GM23338 (cell line): Measurements from ENCODE around the gene SESN2. TPM values are rescaled to one million over a fixed set of nuclear protein-coding genes. Genes with fewer than 3 reads are reported as not detected.

Experiments
- ATAC-seq: fragments of 200-7000 bp; cut with Tn5 transposase; 3 replicates; pipeline ENCODE4 v1.9.1; 2020
- DNase-seq: peaks from one replicate; pipeline ENCODE4 v3.0.0-alpha.2; 2015; ENCODE audit warnings: low spot score
- H2AFZ ChIP-seq: fragments of 200-600 bp; sonication (generic); 2 replicates; pipeline ENCODE4 v1.8.0; 2016; ENCODE audit warnings: antibody characterized with exemption, mild to moderate bottlenecking, moderate library complexity
- H3F3A ChIP-seq: fragments of 200-600 bp; sonication (generic); replicated peaks from 2 replicates; pipeline ENCODE4 v1.8.0; 2017; ENCODE audit warnings: antibody characterized with exemption, mixed run types, low read depth
- H3K27ac ChIP-seq: fragments of 200-600 bp; sonication (generic); 2 replicates; pipeline ENCODE4 v1.6.1; 2016; ENCODE audit warnings: low read depth
- H3K27me3 ChIP-seq: fragments of 200-600 bp; sonication (generic); 2 replicates; pipeline ENCODE4 v1.8.0; 2016; ENCODE audit warnings: mild to moderate bottlenecking, mixed run types, moderate library complexity; ENCODE audit not compliant: insufficient read depth
- H3K36me3 ChIP-seq: fragments of 200-600 bp; sonication (generic); 2 replicates; pipeline ENCODE4 v1.8.0; 2016; ENCODE audit warnings: mild to moderate bottlenecking; ENCODE audit not compliant: insufficient read depth
- H3K4me1 ChIP-seq: fragments of 200-600 bp; sonication (generic); 2 replicates; pipeline ENCODE4 v1.8.0; 2016; ENCODE audit warnings: mild to moderate bottlenecking, moderate library complexity; ENCODE audit not compliant: insufficient read depth
- H3K4me2 ChIP-seq: fragments of 200-600 bp; sonication (generic); 2 replicates; pipeline ENCODE4 v1.7.1; 2017; ENCODE audit warnings: mixed run types
- H3K4me3 ChIP-seq: fragments of 200-600 bp; sonication (generic); 2 replicates; pipeline ENCODE4 v1.6.1; 2016; ENCODE audit warnings: mixed run types
- H3K79me2 ChIP-seq: fragments of 200-600 bp; sonication (generic); replicated peaks from 2 replicates; pipeline ENCODE4 v1.8.0; 2017; ENCODE audit warnings: mild to moderate bottlenecking; ENCODE audit not compliant: insufficient read depth
- H3K9me2 ChIP-seq: fragments of 200-600 bp; sonication (generic); 2 replicates; pipeline ENCODE4 v1.8.0; 2017; ENCODE audit not compliant: insufficient read depth
- H4K20me1 ChIP-seq: fragments of 200-600 bp; sonication (generic); replicated peaks from 2 replicates; pipeline ENCODE4 v1.8.0; 2017; ENCODE audit warnings: mild to moderate bottlenecking; ENCODE audit not compliant: insufficient read depth
- H3K27ac Mint-ChIP-seq: 2 replicates; pipeline ENCODE4 v1.8.0; 2020; ENCODE audit warnings: inconsistent platforms, mild to moderate bottlenecking, moderate library complexity, mixed read lengths
- H3K27me3 Mint-ChIP-seq: 3 replicates; pipeline ENCODE4 v1.8.0; 2022; ENCODE audit warnings: low read depth, mild to moderate bottlenecking, moderate library complexity, mixed read lengths, inconsistent platforms; ENCODE audit not compliant: insufficient read depth, poor library complexity
- H3K36me3 Mint-ChIP-seq: 3 replicates; pipeline ENCODE4 v1.8.0; 2021; ENCODE audit warnings: low read depth, mild to moderate bottlenecking, inconsistent platforms, moderate library complexity, mixed read lengths
- H3K4me1 Mint-ChIP-seq: 3 replicates; pipeline ENCODE4 v1.8.0; 2020; ENCODE audit warnings: mild to moderate bottlenecking, inconsistent platforms, mixed read lengths
- H3K4me3 Mint-ChIP-seq: 3 replicates; pipeline ENCODE4 v1.8.0; 2021; ENCODE audit warnings: moderate library complexity, mild to moderate bottlenecking, inconsistent platforms, mixed read lengths
- H3K9me3 Mint-ChIP-seq: 3 replicates; pipeline ENCODE4 v1.8.0; 2020; ENCODE audit warnings: moderate library complexity, mild to moderate bottlenecking, inconsistent platforms, mixed read lengths
- CREB1 ChIP-seq: fragments of 250-450 bp; sonication (Bioruptor Pico); IDR thresholded peaks from 2 replicates; pipeline ENCODE4 v1.5.0; 2020; ENCODE audit warnings: low read depth, mild to moderate bottlenecking, moderate library complexity
- EZH2 ChIP-seq: fragments of 200-600 bp; sonication (generic); IDR thresholded peaks from one replicate; pipeline ENCODE4 v1.8.0; 2017; ENCODE audit warnings: antibody characterized with exemption, mild to moderate bottlenecking, low read depth; ENCODE audit not compliant: unreplicated experiment
- EZH2phosphoT487 ChIP-seq: fragments of 200-600 bp; sonication (generic); IDR thresholded peaks from one replicate; pipeline ENCODE4 v1.8.1; 2018; ENCODE audit warnings: antibody characterized with exemption; ENCODE audit not compliant: unreplicated experiment
- JUNB ChIP-seq: IDR thresholded peaks from one replicate; pipeline ENCODE4 v1.6.1; 2016; ENCODE audit warnings: antibody characterized with exemption; ENCODE audit not compliant: unreplicated experiment
- NANOG ChIP-seq: IDR thresholded peaks from 2 replicates; pipeline ENCODE4 v1.6.1; 2016; ENCODE audit warnings: antibody characterized with exemption, borderline replicate concordance
- POLR2AphosphoS5 ChIP-seq: IDR thresholded peaks from 2 replicates; pipeline ENCODE4 v1.6.1; 2016; ENCODE audit warnings: antibody characterized with exemption, low read depth
- STAT1 ChIP-seq: IDR thresholded peaks from one replicate; pipeline ENCODE4 v1.6.1; 2016; ENCODE audit warnings: antibody characterized with exemption; ENCODE audit not compliant: unreplicated experiment
- ZNF114 ChIP-seq: fragments of 250-450 bp; sonication (Bioruptor Pico); IDR thresholded peaks from 2 replicates; pipeline ENCODE4 v1.5.0; 2020; ENCODE audit warnings: mild to moderate bottlenecking, moderate library complexity
- ZNF331 ChIP-seq: fragments of 250-450 bp; sonication (Bioruptor Pico); IDR thresholded peaks from 2 replicates; pipeline ENCODE4 v1.5.0; 2020; ENCODE audit warnings: low read depth, mild to moderate bottlenecking, moderate library complexity
- polyA plus RNA-seq: library from polyadenylated mRNA; unstranded; fragments of >200 nt; fragmentation: Nextera tagmentation; extraction: Ambion mirVana; gene quantifications from 2 replicates; pipeline ENCODE4 v1.2.1, GENCODE V29; 2016
- total RNA-seq: library from RNA; depleted of rRNA; stranded (reverse); fragments of >200 nt; shearing (Covaris generic); gene quantifications from 2 replicates; pipeline ENCODE4 v1.2.3, GENCODE V29; 2014
- TF ChIP-seq, protein P1 (sequence below): IDR thresholded peaks from 2 replicates; pipeline ENCODE4 v1.6.1; 2016; ENCODE audit warnings: antibody characterized with exemption
- TF ChIP-seq, protein P2 (sequence below): fragments of 250-450 bp; sonication (Bioruptor Pico); IDR thresholded peaks from 2 replicates; pipeline ENCODE4 v1.5.0; 2020; ENCODE audit warnings: mild to moderate bottlenecking, moderate library complexity
- TF ChIP-seq, protein P3 (sequence below), 2 experiments: fragments of 200-600 bp in 1 of 2; sonication (generic) in 1 of 2; conservative IDR thresholded peaks; 2 replicates each; pipeline versions ENCODE4 v1.5.1 to v1.6.1; 2016 to 2017; ENCODE audit warnings: antibody characterized with exemption in 2 of 2, low read depth in 2 of 2, mild to moderate bottlenecking in 2 of 2, moderate library complexity in 1 of 2
- TF ChIP-seq, protein P4 (sequence below): IDR thresholded peaks from one replicate; pipeline ENCODE4 v1.6.1; 2018; ENCODE audit warnings: antibody characterized with exemption; ENCODE audit not compliant: unreplicated experiment

Gene SESN2
- total and polyA plus RNA-seq, 2 experiments from 2014 or later, result 22.8 to 52.1 TPM

DNA sequence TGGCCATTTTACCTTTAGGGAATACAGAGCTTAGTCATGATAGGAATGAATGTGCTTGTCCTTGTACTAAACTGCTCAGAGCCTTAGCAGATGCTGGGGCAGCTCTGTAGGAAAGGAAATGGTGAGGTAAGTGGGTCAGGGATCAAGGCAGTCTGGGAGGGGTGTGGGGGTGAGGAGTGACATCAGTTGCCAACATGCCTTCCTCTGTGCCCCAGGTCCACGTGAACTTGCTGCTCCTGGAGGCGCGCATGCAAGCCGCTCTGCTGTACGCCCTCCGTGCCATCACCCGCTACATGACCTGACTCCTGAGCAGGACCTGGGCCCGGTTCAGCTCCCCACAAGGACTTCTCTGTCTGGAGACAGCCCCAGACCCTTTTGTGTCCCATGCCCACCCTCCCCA lies 21.2 kb downstream of the SESN2 start:
- Histone ChIP-seq H3K27ac (no peak overlapping the region), H3K4me2 (no peak overlapping the region), H3K36me3 (peaks cover 45% of the 10 kb centered on the region), H3K27me3 (no peaks in the 10 kb centered on the region), H3K4me3 (no peak overlapping the region), H3K4me1 (no peaks in the 10 kb centered on the region; the same call in 1 of the 2 replicates), H3F3A (no peaks in the 10 kb centered on the region), H3K9me2 (no peaks in the 10 kb centered on the region), H4K20me1 (0 out of 2 replicates have a peak, but pooled peaks cover 7% of the 10 kb centered on the region), H3K79me2 (no peaks in the 10 kb centered on the region), H2AFZ (no peak overlapping the region)
- Mint-ChIP-seq H3K4me1 (no peaks in the 10 kb centered on the region), H3K36me3 (peaks cover 74% of the 10 kb centered on the region), H3K4me3 (no peak overlapping the region; the same call in 2 of the 3 replicates), H3K27me3 (peaks cover 6% of the 10 kb centered on the region), H3K27ac (no peak overlapping the region), H3K9me3 (no peaks in the 10 kb centered on the region)
- no peak for TF ChIP-seq ZNF114 (CRISPR knock-in tag)
- TF ChIP-seq ZNF331, result no peak
- TF ChIP-seq, protein P1, sequence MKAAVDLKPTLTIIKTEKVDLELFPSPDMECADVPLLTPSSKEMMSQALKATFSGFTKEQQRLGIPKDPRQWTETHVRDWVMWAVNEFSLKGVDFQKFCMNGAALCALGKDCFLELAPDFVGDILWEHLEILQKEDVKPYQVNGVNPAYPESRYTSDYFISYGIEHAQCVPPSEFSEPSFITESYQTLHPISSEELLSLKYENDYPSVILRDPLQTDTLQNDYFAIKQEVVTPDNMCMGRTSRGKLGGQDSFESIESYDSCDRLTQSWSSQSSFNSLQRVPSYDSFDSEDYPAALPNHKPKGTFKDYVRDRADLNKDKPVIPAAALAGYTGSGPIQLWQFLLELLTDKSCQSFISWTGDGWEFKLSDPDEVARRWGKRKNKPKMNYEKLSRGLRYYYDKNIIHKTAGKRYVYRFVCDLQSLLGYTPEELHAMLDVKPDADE, result no peak
- TF ChIP-seq, protein P2, sequence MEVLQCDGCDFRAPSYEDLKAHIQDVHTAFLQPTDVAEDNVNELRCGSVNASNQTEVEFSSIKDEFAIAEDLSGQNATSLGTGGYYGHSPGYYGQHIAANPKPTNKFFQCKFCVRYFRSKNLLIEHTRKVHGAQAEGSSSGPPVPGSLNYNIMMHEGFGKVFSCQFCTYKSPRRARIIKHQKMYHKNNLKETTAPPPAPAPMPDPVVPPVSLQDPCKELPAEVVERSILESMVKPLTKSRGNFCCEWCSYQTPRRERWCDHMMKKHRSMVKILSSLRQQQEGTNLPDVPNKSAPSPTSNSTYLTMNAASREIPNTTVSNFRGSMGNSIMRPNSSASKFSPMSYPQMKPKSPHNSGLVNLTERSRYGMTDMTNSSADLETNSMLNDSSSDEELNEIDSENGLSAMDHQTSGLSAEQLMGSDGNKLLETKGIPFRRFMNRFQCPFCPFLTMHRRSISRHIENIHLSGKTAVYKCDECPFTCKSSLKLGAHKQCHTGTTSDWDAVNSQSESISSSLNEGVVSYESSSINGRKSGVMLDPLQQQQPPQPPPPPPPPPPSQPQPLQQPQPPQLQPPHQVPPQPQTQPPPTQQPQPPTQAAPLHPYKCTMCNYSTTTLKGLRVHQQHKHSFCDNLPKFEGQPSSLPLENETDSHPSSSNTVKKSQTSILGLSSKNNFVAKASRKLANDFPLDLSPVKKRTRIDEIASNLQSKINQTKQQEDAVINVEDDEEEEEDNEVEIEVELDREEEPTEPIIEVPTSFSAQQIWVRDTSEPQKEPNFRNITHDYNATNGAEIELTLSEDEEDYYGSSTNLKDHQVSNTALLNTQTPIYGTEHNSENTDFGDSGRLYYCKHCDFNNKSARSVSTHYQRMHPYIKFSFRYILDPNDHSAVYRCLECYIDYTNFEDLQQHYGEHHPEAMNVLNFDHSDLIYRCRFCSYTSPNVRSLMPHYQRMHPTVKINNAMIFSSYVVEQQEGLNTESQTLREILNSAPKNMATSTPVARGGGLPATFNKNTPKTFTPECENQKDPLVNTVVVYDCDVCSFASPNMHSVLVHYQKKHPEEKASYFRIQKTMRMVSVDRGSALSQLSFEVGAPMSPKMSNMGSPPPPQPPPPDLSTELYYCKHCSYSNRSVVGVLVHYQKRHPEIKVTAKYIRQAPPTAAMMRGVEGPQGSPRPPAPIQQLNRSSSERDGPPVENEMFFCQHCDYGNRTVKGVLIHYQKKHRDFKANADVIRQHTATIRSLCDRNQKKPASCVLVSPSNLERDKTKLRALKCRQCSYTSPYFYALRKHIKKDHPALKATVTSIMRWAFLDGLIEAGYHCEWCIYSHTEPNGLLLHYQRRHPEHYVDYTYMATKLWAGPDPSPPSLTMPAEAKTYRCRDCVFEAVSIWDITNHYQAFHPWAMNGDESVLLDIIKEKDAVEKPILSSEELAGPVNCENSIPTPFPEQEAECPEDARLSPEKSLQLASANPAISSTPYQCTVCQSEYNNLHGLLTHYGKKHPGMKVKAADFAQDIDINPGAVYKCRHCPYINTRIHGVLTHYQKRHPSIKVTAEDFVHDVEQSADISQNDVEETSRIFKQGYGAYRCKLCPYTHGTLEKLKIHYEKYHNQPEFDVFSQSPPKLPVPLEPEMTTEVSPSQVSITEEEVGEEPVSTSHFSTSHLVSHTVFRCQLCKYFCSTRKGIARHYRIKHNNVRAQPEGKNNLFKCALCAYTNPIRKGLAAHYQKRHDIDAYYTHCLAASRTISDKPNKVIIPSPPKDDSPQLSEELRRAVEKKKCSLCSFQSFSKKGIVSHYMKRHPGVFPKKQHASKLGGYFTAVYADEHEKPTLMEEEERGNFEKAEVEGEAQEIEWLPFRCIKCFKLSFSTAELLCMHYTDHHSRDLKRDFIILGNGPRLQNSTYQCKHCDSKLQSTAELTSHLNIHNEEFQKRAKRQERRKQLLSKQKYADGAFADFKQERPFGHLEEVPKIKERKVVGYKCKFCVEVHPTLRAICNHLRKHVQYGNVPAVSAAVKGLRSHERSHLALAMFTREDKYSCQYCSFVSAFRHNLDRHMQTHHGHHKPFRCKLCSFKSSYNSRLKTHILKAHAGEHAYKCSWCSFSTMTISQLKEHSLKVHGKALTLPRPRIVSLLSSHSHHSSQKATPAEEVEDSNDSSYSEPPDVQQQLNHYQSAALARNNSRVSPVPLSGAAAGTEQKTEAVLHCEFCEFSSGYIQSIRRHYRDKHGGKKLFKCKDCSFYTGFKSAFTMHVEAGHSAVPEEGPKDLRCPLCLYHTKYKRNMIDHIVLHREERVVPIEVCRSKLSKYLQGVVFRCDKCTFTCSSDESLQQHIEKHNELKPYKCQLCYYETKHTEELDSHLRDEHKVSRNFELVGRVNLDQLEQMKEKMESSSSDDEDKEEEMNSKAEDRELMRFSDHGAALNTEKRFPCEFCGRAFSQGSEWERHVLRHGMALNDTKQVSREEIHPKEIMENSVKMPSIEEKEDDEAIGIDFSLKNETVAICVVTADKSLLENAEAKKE (CRISPR knock-in tag), result no peak
- TF ChIP-seq, protein P3, sequence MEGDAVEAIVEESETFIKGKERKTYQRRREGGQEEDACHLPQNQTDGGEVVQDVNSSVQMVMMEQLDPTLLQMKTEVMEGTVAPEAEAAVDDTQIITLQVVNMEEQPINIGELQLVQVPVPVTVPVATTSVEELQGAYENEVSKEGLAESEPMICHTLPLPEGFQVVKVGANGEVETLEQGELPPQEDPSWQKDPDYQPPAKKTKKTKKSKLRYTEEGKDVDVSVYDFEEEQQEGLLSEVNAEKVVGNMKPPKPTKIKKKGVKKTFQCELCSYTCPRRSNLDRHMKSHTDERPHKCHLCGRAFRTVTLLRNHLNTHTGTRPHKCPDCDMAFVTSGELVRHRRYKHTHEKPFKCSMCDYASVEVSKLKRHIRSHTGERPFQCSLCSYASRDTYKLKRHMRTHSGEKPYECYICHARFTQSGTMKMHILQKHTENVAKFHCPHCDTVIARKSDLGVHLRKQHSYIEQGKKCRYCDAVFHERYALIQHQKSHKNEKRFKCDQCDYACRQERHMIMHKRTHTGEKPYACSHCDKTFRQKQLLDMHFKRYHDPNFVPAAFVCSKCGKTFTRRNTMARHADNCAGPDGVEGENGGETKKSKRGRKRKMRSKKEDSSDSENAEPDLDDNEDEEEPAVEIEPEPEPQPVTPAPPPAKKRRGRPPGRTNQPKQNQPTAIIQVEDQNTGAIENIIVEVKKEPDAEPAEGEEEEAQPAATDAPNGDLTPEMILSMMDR (conservative IDR thresholded peaks at IDR 0.05; ENCODE audit: low read depth in 2 of 2), result no peak
- TF ChIP-seq CREB1, result no peak
- TF ChIP-seq EZH2phosphoT487, result no peak
- TF ChIP-seq POLR2AphosphoS5, result no peak
- TF ChIP-seq EZH2, result no peak
- no peak for TF ChIP-seq JUNB
- TF ChIP-seq, protein P4, sequence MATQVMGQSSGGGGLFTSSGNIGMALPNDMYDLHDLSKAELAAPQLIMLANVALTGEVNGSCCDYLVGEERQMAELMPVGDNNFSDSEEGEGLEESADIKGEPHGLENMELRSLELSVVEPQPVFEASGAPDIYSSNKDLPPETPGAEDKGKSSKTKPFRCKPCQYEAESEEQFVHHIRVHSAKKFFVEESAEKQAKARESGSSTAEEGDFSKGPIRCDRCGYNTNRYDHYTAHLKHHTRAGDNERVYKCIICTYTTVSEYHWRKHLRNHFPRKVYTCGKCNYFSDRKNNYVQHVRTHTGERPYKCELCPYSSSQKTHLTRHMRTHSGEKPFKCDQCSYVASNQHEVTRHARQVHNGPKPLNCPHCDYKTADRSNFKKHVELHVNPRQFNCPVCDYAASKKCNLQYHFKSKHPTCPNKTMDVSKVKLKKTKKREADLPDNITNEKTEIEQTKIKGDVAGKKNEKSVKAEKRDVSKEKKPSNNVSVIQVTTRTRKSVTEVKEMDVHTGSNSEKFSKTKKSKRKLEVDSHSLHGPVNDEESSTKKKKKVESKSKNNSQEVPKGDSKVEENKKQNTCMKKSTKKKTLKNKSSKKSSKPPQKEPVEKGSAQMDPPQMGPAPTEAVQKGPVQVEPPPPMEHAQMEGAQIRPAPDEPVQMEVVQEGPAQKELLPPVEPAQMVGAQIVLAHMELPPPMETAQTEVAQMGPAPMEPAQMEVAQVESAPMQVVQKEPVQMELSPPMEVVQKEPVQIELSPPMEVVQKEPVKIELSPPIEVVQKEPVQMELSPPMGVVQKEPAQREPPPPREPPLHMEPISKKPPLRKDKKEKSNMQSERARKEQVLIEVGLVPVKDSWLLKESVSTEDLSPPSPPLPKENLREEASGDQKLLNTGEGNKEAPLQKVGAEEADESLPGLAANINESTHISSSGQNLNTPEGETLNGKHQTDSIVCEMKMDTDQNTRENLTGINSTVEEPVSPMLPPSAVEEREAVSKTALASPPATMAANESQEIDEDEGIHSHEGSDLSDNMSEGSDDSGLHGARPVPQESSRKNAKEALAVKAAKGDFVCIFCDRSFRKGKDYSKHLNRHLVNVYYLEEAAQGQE, result no peak
- TF ChIP-seq STAT1, result no peak
- no peak for TF ChIP-seq NANOG
- no peak for DNase-seq
- ATAC-seq, result no peak
